Osteocyte (in vitro differentiated cells): Measurements from ENCODE around the gene HOXA13. TPM values are rescaled to one million over a fixed set of nuclear protein-coding genes. Genes with fewer than 3 reads are reported as not detected.

Experiments used
- DNase-seq: peaks from one replicate; pipeline ENCODE4 v3.0.0; 2021; ENCODE audit warnings: mixed read lengths; ENCODE audit not compliant: unreplicated experiment; ENCODE audit errors: extremely low spot score
- H3K27ac Mint-ChIP-seq: one replicate; pipeline ENCODE4 v1.8.0; 2021; ENCODE audit warnings: mild to moderate bottlenecking, mixed read lengths; ENCODE audit not compliant: unreplicated experiment
- H3K27me3 Mint-ChIP-seq: one replicate; pipeline ENCODE4 v1.8.0; 2021; ENCODE audit warnings: mixed read lengths; ENCODE audit not compliant: unreplicated experiment
- H3K36me3 Mint-ChIP-seq: one replicate; pipeline ENCODE4 v1.8.0; 2021; ENCODE audit warnings: mixed read lengths; ENCODE audit not compliant: unreplicated experiment
- H3K4me1 Mint-ChIP-seq: one replicate; pipeline ENCODE4 v1.8.0; 2021; ENCODE audit warnings: mixed read lengths; ENCODE audit not compliant: unreplicated experiment
- H3K4me3 Mint-ChIP-seq: one replicate; pipeline ENCODE4 v1.8.0; 2021; ENCODE audit warnings: mild to moderate bottlenecking, moderate library complexity, mixed read lengths; ENCODE audit not compliant: unreplicated experiment
- H3K9me3 Mint-ChIP-seq: one replicate; pipeline ENCODE4 v1.8.0; 2021; ENCODE audit warnings: mixed read lengths; ENCODE audit not compliant: unreplicated experiment
- total RNA-seq: library from RNA; stranded (reverse); gene quantifications from 2 replicates; pipeline ENCODE4 v1.2.1, GENCODE V29; 2021
- TF ChIP-seq, protein P1 (sequence below): fragments of 200-600 bp; sonication (generic); IDR thresholded peaks from 2 replicates; pipeline ENCODE4 v1.5.0; 2021; ENCODE audit warnings: antibody characterized with exemption, mild to moderate bottlenecking, moderate library complexity

Gene HOXA13
- total RNA-seq, 1 donor from 2014 or later, result not detected

- H3K27ac Mint-ChIP-seq, result no peak overlapping the region
- H3K4me3 Mint-ChIP-seq, result no peak overlapping the region
- TF ChIP-seq, protein P1, sequence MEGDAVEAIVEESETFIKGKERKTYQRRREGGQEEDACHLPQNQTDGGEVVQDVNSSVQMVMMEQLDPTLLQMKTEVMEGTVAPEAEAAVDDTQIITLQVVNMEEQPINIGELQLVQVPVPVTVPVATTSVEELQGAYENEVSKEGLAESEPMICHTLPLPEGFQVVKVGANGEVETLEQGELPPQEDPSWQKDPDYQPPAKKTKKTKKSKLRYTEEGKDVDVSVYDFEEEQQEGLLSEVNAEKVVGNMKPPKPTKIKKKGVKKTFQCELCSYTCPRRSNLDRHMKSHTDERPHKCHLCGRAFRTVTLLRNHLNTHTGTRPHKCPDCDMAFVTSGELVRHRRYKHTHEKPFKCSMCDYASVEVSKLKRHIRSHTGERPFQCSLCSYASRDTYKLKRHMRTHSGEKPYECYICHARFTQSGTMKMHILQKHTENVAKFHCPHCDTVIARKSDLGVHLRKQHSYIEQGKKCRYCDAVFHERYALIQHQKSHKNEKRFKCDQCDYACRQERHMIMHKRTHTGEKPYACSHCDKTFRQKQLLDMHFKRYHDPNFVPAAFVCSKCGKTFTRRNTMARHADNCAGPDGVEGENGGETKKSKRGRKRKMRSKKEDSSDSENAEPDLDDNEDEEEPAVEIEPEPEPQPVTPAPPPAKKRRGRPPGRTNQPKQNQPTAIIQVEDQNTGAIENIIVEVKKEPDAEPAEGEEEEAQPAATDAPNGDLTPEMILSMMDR, result no peak
- peaks cover 78% of the 10 kb centered on the region for H3K27me3 Mint-ChIP-seq
- H3K36me3 Mint-ChIP-seq, result peaks cover 2% of the 10 kb centered on the region
- H3K4me1 Mint-ChIP-seq, result peaks cover 13% of the 10 kb centered on the region
- H3K9me3 Mint-ChIP-seq, result no peaks in the 10 kb centered on the region
- DNase-seq, result no peak
These were observed 27.5 kb downstream of the HOXA13 start for GRCh38 chr7:27172315-27172774.

DNA sequence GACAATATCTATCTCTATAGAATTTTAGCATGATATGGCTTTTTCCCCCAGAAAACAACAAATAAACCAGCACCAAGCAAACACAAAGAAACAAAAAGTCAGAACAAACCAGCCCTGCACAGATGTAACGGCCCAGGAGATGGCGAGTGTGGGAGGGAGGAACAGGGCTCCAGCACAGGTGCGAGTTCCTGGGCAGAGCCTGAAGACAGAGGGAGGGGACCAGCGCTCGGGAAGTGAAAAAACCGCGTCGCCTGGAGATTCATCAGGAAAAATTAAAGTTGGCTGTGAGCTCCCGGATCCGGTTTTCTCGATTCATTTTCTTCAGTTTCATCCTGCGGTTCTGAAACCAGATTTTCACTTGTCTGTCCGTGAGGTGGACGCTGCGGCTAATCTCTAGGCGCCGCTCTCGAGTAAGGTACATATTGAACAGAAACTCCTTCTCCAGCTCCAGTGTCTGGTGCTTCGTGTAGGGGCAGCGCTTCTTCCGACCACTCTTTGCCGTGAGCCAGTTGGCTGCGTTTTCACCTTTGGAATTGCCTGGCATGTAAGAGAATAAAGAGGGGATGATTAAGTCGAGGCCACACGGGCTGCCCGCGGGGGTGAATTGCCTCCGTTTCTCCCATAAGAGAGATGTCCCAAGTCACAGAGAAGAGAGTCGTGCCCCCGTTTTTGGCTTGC, 28.1 kb downstream of the HOXA13 start:
- Mint-ChIP-seq H3K36me3 (peaks cover 2% of the 10 kb centered on the region), H3K27ac (no peak overlapping the region), H3K4me1 (peaks cover 13% of the 10 kb centered on the region), H3K4me3 (peak overlapping the region; percentile 30), H3K27me3 (peaks cover 78% of the 10 kb centered on the region), H3K9me3 (no peaks in the 10 kb centered on the region)
- no peak for DNase-seq
- TF ChIP-seq, protein P1, result no peak

- peaks cover 13% of the 10 kb centered on the region for H3K4me1 Mint-ChIP-seq
- no peak overlapping the region for H3K27ac Mint-ChIP-seq
- no peak for DNase-seq
- H3K27me3 Mint-ChIP-seq, result peaks cover 78% of the 10 kb centered on the region
- peak overlapping the region; percentile 5 for H3K4me3 Mint-ChIP-seq
- no peaks in the 10 kb centered on the region for H3K9me3 Mint-ChIP-seq
- TF ChIP-seq, protein P1, result no peak
- H3K36me3 Mint-ChIP-seq, result peaks cover 2% of the 10 kb centered on the region
These were observed 28.6 kb downstream of the HOXA13 start for GRCh38 chr7:27171325-27171636.

DNA sequence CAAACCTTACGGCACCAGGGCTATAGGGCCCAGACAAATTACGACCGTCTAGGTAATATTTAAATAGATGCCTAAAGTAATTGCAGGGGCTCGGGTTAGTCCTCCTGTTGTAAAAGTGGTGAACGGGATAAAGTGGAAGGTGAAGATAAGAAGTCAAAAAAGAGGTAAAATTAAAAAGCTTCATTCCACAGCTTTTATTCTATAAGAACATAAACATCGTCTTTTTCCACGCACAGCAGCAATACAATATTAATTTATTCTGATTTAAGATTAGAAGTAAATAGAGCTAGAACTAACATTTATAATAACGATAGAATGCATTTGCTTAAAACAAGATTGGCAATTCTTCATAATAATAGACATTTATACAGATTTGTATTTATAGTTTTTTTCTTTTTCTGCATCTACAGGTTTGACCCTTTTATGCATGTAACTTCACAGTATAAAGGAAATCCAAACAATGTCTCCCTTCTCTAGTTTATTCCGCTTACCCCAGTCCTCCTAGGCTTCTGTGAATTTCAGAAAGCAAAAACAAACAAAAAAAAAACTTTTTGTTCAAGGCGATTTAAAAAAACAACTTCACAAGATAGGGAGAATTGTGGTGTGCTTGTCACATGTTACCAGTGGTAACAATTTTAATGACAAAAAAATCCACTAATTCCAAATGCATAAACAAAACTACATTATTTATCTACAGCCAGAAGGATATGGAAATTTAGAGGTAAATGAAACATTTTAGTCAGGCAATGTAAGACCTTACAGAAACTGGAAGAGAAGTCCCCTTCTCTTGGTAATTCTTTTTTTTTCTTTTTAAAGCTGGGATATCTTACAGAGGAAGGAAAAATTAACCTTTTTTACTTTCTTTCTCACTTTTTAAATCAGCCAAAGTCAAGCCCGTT, 29.2 kb downstream of the HOXA13 start:
- no peaks in the 10 kb centered on the region for H3K9me3 Mint-ChIP-seq
- DNase-seq, result no peak
- peaks cover 14% of the 10 kb centered on the region for H3K4me1 Mint-ChIP-seq
- H3K4me3 Mint-ChIP-seq, result no peak overlapping the region
- TF ChIP-seq, protein P1, result no peak
- H3K27me3 Mint-ChIP-seq, result peaks cover 76% of the 10 kb centered on the region
- H3K27ac Mint-ChIP-seq, result no peak overlapping the region
- H3K36me3 Mint-ChIP-seq, result peaks cover 2% of the 10 kb centered on the region
